Upper lobe of left lung (tissue), 6 donors: ENCODE data around the gene TMEM203. TPM values are rescaled to one million over a fixed set of nuclear protein-coding genes. Genes with fewer than 3 reads are reported as not detected.

Experiments
- ATAC-seq, 2 donors: fragments of 200-7000 bp; cut with Tn5 transposase; one replicate each; pipeline ENCODE4 v1.9.1; 2022; ENCODE audit warnings: mild to moderate bottlenecking in 2 of 2, moderate library complexity in 2 of 2; ENCODE audit not compliant: low FRiP score in 2 of 2
- DNase-seq, 2 donors: peaks; one replicate each; pipeline ENCODE4 v3.0.0-alpha.2; 2019 to 2020
- H3K27ac ChIP-seq, 4 donors: fragments of 200-600 bp; sonication (generic); one replicate each; pipeline ENCODE4 v1.5.1; 2016 to 2019
- H3K27me3 ChIP-seq, 4 donors: fragments of 200-600 bp; sonication (generic); one replicate each; pipeline ENCODE4 v1.5.1; 2017 to 2019
- H3K36me3 ChIP-seq, 4 donors: fragments of 200-600 bp; sonication (generic); one replicate each; pipeline ENCODE4 v1.5.1; 2016 to 2019
- H3K4me1 ChIP-seq, 4 donors: fragments of 200-600 bp; sonication (generic); one replicate each; pipeline ENCODE4 v1.5.1; 2018 to 2019
- H3K4me3 ChIP-seq, 4 donors: fragments of 200-600 bp; sonication (generic); one replicate each; pipeline ENCODE4 v1.5.1; 2017 to 2019; ENCODE audit warnings: mild to moderate bottlenecking in 2 of 4, moderate library complexity in 1 of 4
- H3K9me3 ChIP-seq, 4 donors: fragments of 200-600 bp; sonication (generic); one replicate each; pipeline ENCODE4 v1.5.1; 2018 to 2019
- CTCF ChIP-seq, 6 experiments: fragments of 450-650 bp in 4 of 6; fragments of 200-600 bp in 2 of 6; sonication (generic) in 2 of 6; IDR thresholded peaks; one replicate each; pipeline ENCODE4 v1.5.1; 2016 to 2019; ENCODE audit warnings: antibody characterized with exemption in 6 of 6
- EP300 ChIP-seq, 4 donors: sonication (generic); formaldehyde crosslinking; IDR thresholded peaks; one replicate each; pipeline ENCODE4 v1.5.1; 2017; ENCODE audit warnings: antibody characterized with exemption in 4 of 4, control low read depth in 2 of 4
- POLR2A ChIP-seq, 4 donors: fragments of 450-650 bp; IDR thresholded peaks; one replicate each; pipeline ENCODE4 v1.5.1; 2016 to 2017; ENCODE audit warnings: antibody characterized with exemption in 4 of 4, mild to moderate bottlenecking in 2 of 4
- POLR2AphosphoS5 ChIP-seq, 2 donors: sonication (generic); formaldehyde crosslinking; IDR thresholded peaks; one replicate each; pipeline ENCODE4 v1.5.1; 2017; ENCODE audit warnings: antibody characterized with exemption in 2 of 2
- WGBS, 2 donors: methylation state at CpG; one replicate each; pipeline ENCODE4 v1.1.5; 2017 to 2018; 5-methylcytosine and 5-hydroxymethylcytosine counted together
- total RNA-seq, 6 donors: library from RNA; depleted of rRNA in 4 of 6; stranded (reverse); fragments of >200 nt in 4 of 6; gene quantifications; one replicate each; pipeline versions ENCODE4 v1.1.0 to v1.2.1, GENCODE V29; 2016 to 2021
- donor health status: DM: no; HTN: no; CAD: no; lungs with moderate emphysema.
- donor health status: DM: no; HTN: yes; CAD: no; lungs with severe emphysema.

The TMEM203 gene
- total RNA-seq, 6 donors from 2014 or later: 17.8 to 35.5 (median 31.1) TPM

GRCh38 chr9:137178201-137178938 is 27.1 kb downstream of the TMEM203 start:
- DNase-seq: peak in 1 of 2 donors; percentile 67
- Histone ChIP-seq H3K36me3 (peaks cover 26 to 60% (median 54%) of the 10 kb centered on the region in 4 donors), H3K9me3 (no peaks in the 10 kb centered on the region), H3K4me3 (no peak overlapping the region), H3K27me3 (no peaks in the 10 kb centered on the region), H3K4me1 (peaks cover 0 to 7% (median 6%) of the 10 kb centered on the region in 4 donors), H3K27ac (no peak overlapping the region)
- 88 to 91% methylated on average over 20 to 23 of the region's 23 CpGs for WGBS, 2 donors
- no peak for ATAC-seq
- TF ChIP-seq CTCF (IDR thresholded peaks at IDR 0.05): no peak
- TF ChIP-seq EP300 (IDR thresholded peaks at IDR 0.05): no peak
- no peak for TF ChIP-seq POLR2AphosphoS5 (IDR thresholded peaks at IDR 0.05)
- no peak for TF ChIP-seq POLR2A (IDR thresholded peaks at IDR 0.05)

- Histone ChIP-seq H3K27me3 (no peaks in the 10 kb centered on the region), H3K9me3 (no peaks in the 10 kb centered on the region), H3K36me3 (peaks cover 18 to 41% (median 36%) of the 10 kb centered on the region in 4 donors), H3K4me1 (peaks cover 0 to 7% (median 6%) of the 10 kb centered on the region in 4 donors), H3K4me3 (no peak overlapping the region), H3K27ac (no peak overlapping the region)
- TF ChIP-seq POLR2A (IDR thresholded peaks at IDR 0.05): no peak
- peak in 2 of 6 experiments; percentile 29 to 44 for TF ChIP-seq CTCF (IDR thresholded peaks at IDR 0.05)
- no peak for TF ChIP-seq EP300 (IDR thresholded peaks at IDR 0.05)
- TF ChIP-seq POLR2AphosphoS5 (IDR thresholded peaks at IDR 0.05): no peak
- DNase-seq (peak in 1 of 2 donors; percentile 13), ATAC-seq (no peak)
- WGBS, 2 donors: 65 to 70% methylated on average over 12 to 17 of the region's 17 CpGs
Observed at GRCh38 chr9:137176302-137177182, 28.9 kb downstream of the TMEM203 start.

GRCh38 chr9:137175345-137175961 is 30.0 kb downstream of the TMEM203 start:
- no peaks in the 10 kb centered on the region for H3K9me3 ChIP-seq
- DNase-seq: peak in 1 of 2 donors; percentile 82
- no peak for ATAC-seq
- peaks cover 0 to 7% (median 6%) of the 10 kb centered on the region in 4 donors for H3K4me1 ChIP-seq
- peaks cover 0 to 6% (median 2%) of the 10 kb centered on the region in 4 donors for H3K27me3 ChIP-seq
- H3K27ac ChIP-seq: no peak overlapping the region
- TF ChIP-seq EP300 (IDR thresholded peaks at IDR 0.05) (no peak), POLR2A (IDR thresholded peaks at IDR 0.05) (no peak), CTCF (IDR thresholded peaks at IDR 0.05) (no peak), POLR2AphosphoS5 (IDR thresholded peaks at IDR 0.05) (no peak)
- 19 to 61% methylated on average over 15 of the region's 33 CpGs for WGBS, 2 donors
- H3K36me3 ChIP-seq: peaks cover 10 to 31% (median 25%) of the 10 kb centered on the region in 4 donors
- H3K4me3 ChIP-seq: no peak overlapping the region

GRCh38 chr9:137174722-137175293 is 30.6 kb downstream of the TMEM203 start:
- peaks cover 1 to 13% (median 10%) of the 10 kb centered on the region in 4 donors for H3K4me1 ChIP-seq
- H3K27me3 ChIP-seq: peaks cover 0 to 12% (median 6%) of the 10 kb centered on the region in 4 donors
- no peak overlapping the region for H3K4me3 ChIP-seq
- no peak for ATAC-seq
- peak in 1 of 2 donors; percentile 81 for DNase-seq
- 46 to 57% methylated on average over 15 to 34 of the region's 34 CpGs for WGBS, 2 donors
- TF ChIP-seq POLR2A (IDR thresholded peaks at IDR 0.05): no peak
- TF ChIP-seq CTCF (IDR thresholded peaks at IDR 0.05): peak in 1 of 6 experiments; percentile 15
- TF ChIP-seq POLR2AphosphoS5 (IDR thresholded peaks at IDR 0.05): no peak
- no peak for TF ChIP-seq EP300 (IDR thresholded peaks at IDR 0.05)
- H3K36me3 ChIP-seq: peaks cover 3 to 24% (median 18%) of the 10 kb centered on the region in 4 donors
- H3K27ac ChIP-seq: no peak overlapping the region
- H3K9me3 ChIP-seq: no peaks in the 10 kb centered on the region
